SK-N-MC (cell line): ENCODE data around the gene ANKS1A.

Experiments
- DNase-seq: peaks from one replicate; pipeline ENCODE4 v3.0.0-alpha.2; 2011; ENCODE audit warnings: low read depth, low spot score
- H3K27ac ChIP-seq: fragments of 200-600 bp; sonication (generic); 2 replicates; pipeline ENCODE4 v1.5.1; 2016; ENCODE audit warnings: mixed run types
- H3K36me3 ChIP-seq: fragments of 200-600 bp; sonication (generic); 2 replicates; pipeline ENCODE4 v1.6.1; 2017; ENCODE audit warnings: antibody characterized with exemption, low read length, mixed read lengths; ENCODE audit not compliant: insufficient read depth
- H3K4me3 ChIP-seq: fragments of 200-600 bp; sonication (generic); 2 replicates; pipeline ENCODE4 v1.5.1; 2016
- H3K9ac ChIP-seq: fragments of 200-600 bp; sonication (generic); 2 replicates; pipeline ENCODE4 v1.8.0; 2017; ENCODE audit warnings: mixed run types, mixed read lengths; ENCODE audit not compliant: insufficient read length
- H3K9me3 ChIP-seq: fragments of 200-600 bp; sonication (generic); 2 replicates; pipeline ENCODE4 v1.6.1; 2017; ENCODE audit warnings: low read depth, mild to moderate bottlenecking, antibody characterized with exemption, low read length, moderate library complexity, mixed read lengths
- EZH2 ChIP-seq: fragments of 200-600 bp; sonication (generic); IDR thresholded peaks from one replicate; pipeline ENCODE4 v1.6.1; 2017; ENCODE audit warnings: antibody characterized with exemption
- FOXP2 ChIP-seq: optimal IDR thresholded peaks from 2 replicates; pipeline ENCODE3; 2011; ENCODE audit warnings: mild to moderate bottlenecking, moderate library complexity; ENCODE audit not compliant: insufficient read depth; ENCODE audit errors: extremely low read length, control extremely low read depth
- POLR2AphosphoS5 ChIP-seq: IDR thresholded peaks from 2 replicates; pipeline ENCODE4 v1.6.1; 2012; ENCODE audit warnings: mild to moderate bottlenecking, low read depth, low read length, borderline replicate concordance

ANKS1A gene

GRCh38 chr6:34909320-34909883, 20.3 kb downstream of the ANKS1A start:
- no peak overlapping the region for H3K9ac ChIP-seq
- no peaks in the 10 kb centered on the region for H3K36me3 ChIP-seq
- H3K9me3 ChIP-seq: no peaks in the 10 kb centered on the region
- H3K4me3 ChIP-seq: no peak overlapping the region
- no peak for DNase-seq
- TF ChIP-seq FOXP2 (no peak), POLR2AphosphoS5 (no peak), EZH2 (no peak)
- H3K27ac ChIP-seq: no peak overlapping the region

GRCh38 chr6:34911822-34912221, 22.8 kb downstream of the ANKS1A start:
- Histone ChIP-seq H3K36me3 (no peaks in the 10 kb centered on the region), H3K4me3 (peak overlapping the region; percentile 31; the same call in 1 of the 2 replicates), H3K9ac (no peak overlapping the region), H3K27ac (peak overlapping the region; percentile 74; the same call in 1 of the 2 replicates), H3K9me3 (no peaks in the 10 kb centered on the region)
- no peak for DNase-seq
- TF ChIP-seq FOXP2 (no peak), POLR2AphosphoS5 (no peak), EZH2 (no peak)

GRCh38 chr6:34912715-34913464, 23.8 kb downstream of the ANKS1A start:
- DNase-seq: no peak
- no peak overlapping the region for H3K4me3 ChIP-seq
- H3K9ac ChIP-seq: no peak overlapping the region
- H3K27ac ChIP-seq: no peak overlapping the region
- no peaks in the 10 kb centered on the region for H3K36me3 ChIP-seq
- TF ChIP-seq EZH2: no peak
- no peak for TF ChIP-seq FOXP2
- no peak for TF ChIP-seq POLR2AphosphoS5
- H3K9me3 ChIP-seq: no peaks in the 10 kb centered on the region

- no peak overlapping the region for H3K27ac ChIP-seq
- H3K9me3 ChIP-seq: no peaks in the 10 kb centered on the region
- no peak for TF ChIP-seq FOXP2
- TF ChIP-seq EZH2: no peak
- no peak for TF ChIP-seq POLR2AphosphoS5
- H3K36me3 ChIP-seq: no peaks in the 10 kb centered on the region
- no peak for DNase-seq
- no peak overlapping the region for H3K4me3 ChIP-seq
- H3K9ac ChIP-seq: no peak overlapping the region
Observed at GRCh38 chr6:34914358-34914757, 25.3 kb downstream of the ANKS1A start.

GRCh38 chr6:34916348-34916967, 27.4 kb downstream of the ANKS1A start:
- DNase-seq: no peak
- Histone ChIP-seq H3K9ac (no peak overlapping the region), H3K27ac (no peak overlapping the region), H3K36me3 (no peaks in the 10 kb centered on the region), H3K4me3 (no peak overlapping the region), H3K9me3 (no peaks in the 10 kb centered on the region)
- TF ChIP-seq FOXP2: no peak
- no peak for TF ChIP-seq POLR2AphosphoS5
- TF ChIP-seq EZH2: no peak

GRCh38 chr6:34917626-34918285, 28.7 kb downstream of the ANKS1A start:
- TF ChIP-seq POLR2AphosphoS5: no peak
- no peak for TF ChIP-seq FOXP2
- TF ChIP-seq EZH2: no peak
- Histone ChIP-seq H3K9ac (no peak overlapping the region), H3K27ac (no peak overlapping the region), H3K4me3 (no peak overlapping the region), H3K9me3 (no peaks in the 10 kb centered on the region), H3K36me3 (no peaks in the 10 kb centered on the region)
- DNase-seq: no peak

- no peak overlapping the region for H3K9ac ChIP-seq
- H3K36me3 ChIP-seq: no peaks in the 10 kb centered on the region
- DNase-seq: no peak
- no peaks in the 10 kb centered on the region for H3K9me3 ChIP-seq
- H3K4me3 ChIP-seq: no peak overlapping the region
- no peak overlapping the region for H3K27ac ChIP-seq
- TF ChIP-seq EZH2 (no peak), FOXP2 (no peak), POLR2AphosphoS5 (no peak)
Observed at GRCh38 chr6:34919651-34920050, 30.6 kb downstream of the ANKS1A start.

GRCh38 chr6:34920097-34920496, 31.0 kb downstream of the ANKS1A start:
- H3K9me3 ChIP-seq: no peaks in the 10 kb centered on the region
- no peaks in the 10 kb centered on the region for H3K36me3 ChIP-seq
- H3K27ac ChIP-seq: no peak overlapping the region
- DNase-seq: no peak
- H3K4me3 ChIP-seq: no peak overlapping the region
- H3K9ac ChIP-seq: no peak overlapping the region
- TF ChIP-seq FOXP2 (no peak), POLR2AphosphoS5 (no peak), EZH2 (no peak)
